NT2/D1 (cell line): ENCODE measurements around the gene TM9SF4.

ENCODE experiments used
- SUZ12 ChIP-seq: IDR thresholded peaks from 2 replicates; pipeline ENCODE4 v1.6.1; 2011; ENCODE audit not compliant: insufficient read length, insufficient read depth; ENCODE audit errors: extremely low read depth
- YY1 ChIP-seq: IDR thresholded peaks from 2 replicates; pipeline ENCODE4 v1.6.1; 2011; ENCODE audit not compliant: insufficient read length, insufficient read depth
- ZNF274 ChIP-seq: IDR thresholded peaks from 2 replicates; pipeline ENCODE4 v1.6.1; 2011; ENCODE audit warnings: mild to moderate bottlenecking, low read depth, low read length

DNA sequence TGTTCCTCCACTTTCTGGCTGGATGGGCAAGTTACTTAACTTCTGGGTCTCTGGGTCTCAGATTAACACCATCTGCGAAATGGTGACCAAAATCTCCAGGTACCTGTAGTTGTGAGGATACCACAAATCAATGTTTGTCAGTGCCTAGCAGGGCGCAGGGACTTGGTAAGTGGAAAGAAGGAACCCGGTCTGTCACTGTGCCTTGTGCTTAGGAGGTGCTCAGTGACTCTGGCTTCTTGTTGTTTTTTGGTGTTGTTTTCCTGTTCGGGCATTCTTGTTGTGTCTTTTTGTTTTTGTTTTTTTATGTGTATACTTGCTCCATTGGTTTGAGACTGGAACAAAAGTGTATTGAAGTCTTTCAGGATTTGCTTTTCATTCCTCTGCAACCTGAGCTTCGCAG, 17.8 kb downstream of the TM9SF4 start:
- no peak for TF ChIP-seq ZNF274
- no peak for TF ChIP-seq YY1
- TF ChIP-seq SUZ12: no peak
